Fibroblast of the conjunctiva (primary cell): ENCODE results near the gene MEGF11.

ENCODE experiments used
- DNase-seq: peaks from one replicate; pipeline ENCODE4 v3.0.0-alpha.2; 2010; ENCODE audit warnings: low read depth

MEGF11 gene

GRCh38 chr15:66112388-66112787, 141.2 kb downstream of the MEGF11 start:
- no peak for DNase-seq

- no peak for DNase-seq
These were observed 142.2 kb downstream of the MEGF11 start for GRCh38 chr15:66111363-66111762.

- no peak for DNase-seq
These were observed 142.7 kb downstream of the MEGF11 start for GRCh38 chr15:66110864-66111263.

- no peak for DNase-seq
These were observed 143.7 kb downstream of the MEGF11 start for GRCh38 chr15:66109826-66110225.

- no peak for DNase-seq
These were observed 144.9 kb downstream of the MEGF11 start for GRCh38 chr15:66108483-66109265.

GRCh38 chr15:66107070-66107469, 146.5 kb downstream of the MEGF11 start:
- DNase-seq, result no peak

GRCh38 chr15:66105286-66106265, 148.0 kb downstream of the MEGF11 start:
- DNase-seq, result no peak

- DNase-seq, result no peak
These were observed 150.3 kb downstream of the MEGF11 start for GRCh38 chr15:66103293-66103590.

GRCh38 chr15:66102563-66103292, 150.8 kb downstream of the MEGF11 start:
- DNase-seq, result no peak

- DNase-seq, result no peak
These were observed 151.7 kb downstream of the MEGF11 start for GRCh38 chr15:66101715-66102395.

- no peak for DNase-seq
These were observed 152.8 kb downstream of the MEGF11 start for GRCh38 chr15:66100761-66101160.

- DNase-seq, result no peak
These were observed 153.4 kb downstream of the MEGF11 start for GRCh38 chr15:66099950-66100671.

GRCh38 chr15:66098022-66098363, 155.6 kb downstream of the MEGF11 start:
- no peak for DNase-seq

GRCh38 chr15:66097151-66098021, 156.2 kb downstream of the MEGF11 start:
- DNase-seq, result no peak

- DNase-seq, result no peak
These were observed 156.9 kb downstream of the MEGF11 start for GRCh38 chr15:66096688-66097058.

- no peak for DNase-seq
These were observed 157.5 kb downstream of the MEGF11 start for GRCh38 chr15:66095871-66096687.

- DNase-seq, result no peak
These were observed 159.2 kb downstream of the MEGF11 start for GRCh38 chr15:66094331-66094730.

- no peak for DNase-seq
These were observed 161.2 kb downstream of the MEGF11 start for GRCh38 chr15:66092053-66093016.
